ENCODE measurements around the gene GDF2.

Gene GDF2

GRCh38 chr10:47311932-47312662, 10.2 kb upstream of the GDF2 start:
- DNase-seq (ENCODE audit: low read depth in 2 of 2) = peak; percentile 50 to 64

DNA sequence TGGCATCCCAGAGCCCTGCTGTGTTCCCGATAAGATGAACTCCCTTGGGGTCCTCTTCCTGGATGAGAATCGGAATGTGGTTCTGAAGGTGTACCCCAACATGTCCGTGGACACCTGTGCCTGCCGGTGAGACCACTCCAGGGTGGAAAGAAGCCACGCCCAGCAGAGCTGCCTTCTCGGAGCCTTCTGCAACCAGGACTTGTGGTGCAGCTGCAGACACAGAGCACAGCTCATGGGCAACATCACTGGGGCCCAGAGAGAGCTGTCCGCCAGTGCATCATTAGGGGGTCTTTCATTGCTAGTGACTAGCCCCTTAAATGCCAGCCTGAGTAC, 9.6 kb upstream of the GDF2 start:
- DNase-seq (ENCODE audit: low read depth in 2 of 2) = no peak

GRCh38 chr10:47314416-47314970, 7.8 kb upstream of the GDF2 start:
- no peak for DNase-seq (ENCODE audit: low read depth in 2 of 2)

DNA sequence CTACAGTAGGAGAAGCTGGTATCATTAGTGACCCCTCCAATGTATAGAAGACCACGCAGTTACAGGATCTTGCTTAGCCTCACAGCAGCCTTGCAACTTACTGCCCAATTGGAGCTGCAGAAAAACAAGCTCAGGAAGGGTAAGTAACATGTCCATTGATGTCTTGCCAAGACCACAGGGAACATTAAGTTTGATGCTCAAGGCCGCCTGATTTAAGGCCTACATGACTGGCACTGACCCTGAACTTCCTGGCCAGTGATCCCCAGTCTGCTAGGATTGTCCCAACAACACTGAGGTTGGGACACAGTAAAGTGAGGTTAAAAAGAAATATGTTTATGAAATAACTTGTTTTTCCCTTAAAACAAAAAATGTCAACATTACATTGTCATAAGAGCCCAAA, 6.8 kb upstream of the GDF2 start:
- no peak for DNase-seq (ENCODE audit: low read depth in 2 of 2)

- no peak for DNase-seq (ENCODE audit: low read depth in 2 of 2)
Measured at GRCh38 chr10:47316131-47316530, 6.1 kb upstream of the GDF2 start.

DNA sequence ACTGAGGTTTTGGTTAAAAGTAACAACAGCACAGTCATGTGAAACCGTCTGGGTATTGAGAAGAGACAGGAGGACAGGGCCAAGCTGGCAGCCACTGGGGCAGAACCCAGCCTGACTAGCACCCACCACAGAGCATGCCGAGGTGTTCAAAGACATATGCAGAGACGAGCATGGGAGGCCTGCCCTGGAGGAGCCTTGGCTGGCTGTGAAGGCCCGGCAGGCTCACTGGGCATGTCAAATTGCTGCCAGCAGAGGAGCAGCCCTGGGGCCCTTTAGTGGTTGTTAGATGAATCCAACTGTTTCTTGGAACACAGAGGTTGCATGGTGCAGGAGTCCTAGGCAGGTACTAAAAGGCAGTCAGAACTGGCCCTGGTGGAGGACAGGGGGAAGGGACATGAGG, 5.0 kb upstream of the GDF2 start:
- DNase-seq (ENCODE audit: low read depth in 2 of 2) = no peak

DNA sequence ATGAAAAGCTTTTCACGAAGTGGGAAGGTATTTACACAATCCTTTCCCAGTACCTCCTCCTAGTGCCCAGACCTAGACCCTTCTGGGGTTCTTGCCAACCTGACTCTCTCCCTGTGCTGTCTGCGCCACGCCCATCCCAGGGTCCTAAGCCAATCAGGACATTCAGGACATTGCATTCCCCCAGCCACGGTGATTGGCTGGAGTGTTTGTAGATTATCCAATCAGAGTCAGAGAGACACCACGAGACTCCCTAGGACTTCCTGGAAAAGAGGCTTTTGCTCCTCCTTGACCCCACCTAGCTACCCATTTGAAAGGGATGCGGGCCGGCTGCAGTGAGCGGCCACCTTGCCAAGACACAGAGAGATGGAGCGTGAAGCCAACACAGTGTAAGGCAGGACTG, 3.5 kb upstream of the GDF2 start:
- DNase-seq (ENCODE audit: low read depth in 2 of 2) = no peak

DNA sequence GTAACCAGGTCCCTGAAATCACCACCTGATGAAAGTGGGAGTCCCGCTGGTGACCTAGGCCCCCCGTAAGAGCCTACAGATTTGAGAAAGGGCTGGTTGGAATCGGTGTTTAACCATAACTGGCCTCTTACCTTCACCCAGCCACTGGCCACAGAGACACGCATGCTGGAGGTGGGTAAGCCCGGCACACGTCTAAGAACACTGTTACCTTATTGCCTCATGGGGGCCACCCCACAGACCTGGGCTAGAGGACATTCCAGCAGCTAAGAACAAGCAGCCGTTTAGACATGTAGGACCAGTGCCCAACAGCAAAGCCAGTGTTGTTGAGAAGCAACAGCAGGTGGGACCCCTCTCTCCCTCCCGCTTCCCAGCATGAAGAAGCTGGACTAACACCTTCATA, 2.5 kb upstream of the GDF2 start:
- DNase-seq (ENCODE audit: low read depth in 2 of 2) = no peak

DNA sequence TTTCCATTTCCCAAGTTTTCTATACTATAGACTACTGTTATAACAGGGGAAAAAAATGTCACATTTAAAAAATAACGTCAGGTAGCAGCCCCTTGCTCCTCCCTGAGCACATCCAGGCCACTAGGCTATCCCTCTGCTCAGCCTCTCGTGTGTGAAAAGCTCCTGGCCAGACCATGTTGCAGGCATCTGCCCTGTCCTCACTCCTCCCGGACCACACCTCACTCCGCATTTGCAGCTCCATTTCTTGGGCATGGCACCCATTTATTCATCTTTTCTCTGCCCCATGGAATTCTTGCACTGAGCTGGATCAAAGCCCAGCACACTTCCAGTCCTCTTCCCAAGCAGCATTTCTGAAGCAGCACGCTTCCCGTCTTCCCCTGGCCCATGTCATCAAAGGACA, 1.4 kb upstream of the GDF2 start:
- no peak for DNase-seq (ENCODE audit: low read depth in 2 of 2)

DNA sequence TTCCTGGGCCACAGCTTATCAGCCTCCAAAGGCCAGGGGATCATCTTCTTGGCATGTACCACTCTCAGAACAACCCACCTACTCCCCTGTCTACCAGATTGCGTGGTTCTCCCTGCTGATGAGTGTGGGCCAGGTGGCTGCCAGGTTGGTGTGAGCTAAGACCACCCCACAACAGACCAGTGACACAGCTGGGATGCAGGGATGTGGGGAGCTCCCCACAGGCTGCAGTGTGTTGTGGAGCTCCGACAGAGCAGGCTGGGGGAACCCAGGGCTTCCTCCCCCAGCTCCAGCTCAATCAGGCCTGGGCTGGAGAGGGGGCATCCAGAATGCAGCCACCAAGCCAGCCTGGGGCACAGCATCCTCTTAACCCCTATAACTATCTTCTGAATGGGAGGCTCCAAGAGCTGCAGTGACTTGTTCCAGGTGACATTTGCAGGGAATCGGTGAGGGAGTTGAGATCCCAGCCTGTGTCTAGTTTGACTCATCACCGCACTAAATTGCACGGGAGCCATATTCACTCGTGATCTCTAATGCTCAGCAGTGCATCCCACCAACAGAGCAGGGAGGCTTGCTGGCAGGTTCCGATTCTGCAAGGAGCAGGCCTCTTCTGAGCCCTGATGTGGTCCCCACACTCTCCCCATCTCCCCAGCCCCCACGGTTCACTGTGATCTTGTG, 596 bp upstream of the GDF2 start:
- no peak for DNase-seq (ENCODE audit: low read depth in 2 of 2)

- DNase-seq (ENCODE audit: low read depth in 2 of 2) = no peak
Measured at GRCh38 chr10:47323087-47323486, 833 bp downstream of the GDF2 start.

DNA sequence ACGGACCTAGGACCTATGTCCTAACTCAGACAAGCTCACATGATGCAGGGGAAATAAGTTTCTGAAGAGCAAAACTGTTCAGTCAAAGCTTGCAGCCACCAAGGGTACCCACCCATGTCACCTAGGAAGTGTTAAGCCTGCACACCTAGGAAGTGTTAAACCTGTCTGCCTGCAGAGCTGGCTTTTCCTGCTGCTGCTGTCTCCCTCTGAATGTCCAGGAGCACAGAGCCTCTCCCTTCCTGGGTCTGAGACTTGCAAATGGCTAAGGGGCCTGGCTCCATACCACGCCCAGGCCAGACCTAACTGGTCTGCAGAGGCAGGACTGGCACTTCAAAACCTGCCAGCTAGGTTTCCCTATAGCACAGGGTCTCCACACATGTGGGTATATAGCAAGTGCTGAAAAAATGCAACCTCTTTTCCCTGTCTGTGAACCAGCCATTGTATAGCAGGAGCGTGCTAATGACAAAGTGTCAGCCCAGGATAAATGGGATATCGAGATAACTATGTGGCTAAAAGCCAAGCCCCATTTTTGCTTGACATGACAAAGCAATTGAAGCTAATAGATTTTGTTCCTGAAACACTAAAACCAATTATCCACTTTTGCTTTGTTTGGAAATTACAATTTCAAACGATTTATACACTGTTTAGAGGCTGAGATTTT, 1.5 kb downstream of the GDF2 start:
- DNase-seq (ENCODE audit: low read depth in 2 of 2) = no peak

GRCh38 chr10:47325303-47326291, 3.3 kb downstream of the GDF2 start:
- no peak for DNase-seq (ENCODE audit: low read depth in 2 of 2)

DNA sequence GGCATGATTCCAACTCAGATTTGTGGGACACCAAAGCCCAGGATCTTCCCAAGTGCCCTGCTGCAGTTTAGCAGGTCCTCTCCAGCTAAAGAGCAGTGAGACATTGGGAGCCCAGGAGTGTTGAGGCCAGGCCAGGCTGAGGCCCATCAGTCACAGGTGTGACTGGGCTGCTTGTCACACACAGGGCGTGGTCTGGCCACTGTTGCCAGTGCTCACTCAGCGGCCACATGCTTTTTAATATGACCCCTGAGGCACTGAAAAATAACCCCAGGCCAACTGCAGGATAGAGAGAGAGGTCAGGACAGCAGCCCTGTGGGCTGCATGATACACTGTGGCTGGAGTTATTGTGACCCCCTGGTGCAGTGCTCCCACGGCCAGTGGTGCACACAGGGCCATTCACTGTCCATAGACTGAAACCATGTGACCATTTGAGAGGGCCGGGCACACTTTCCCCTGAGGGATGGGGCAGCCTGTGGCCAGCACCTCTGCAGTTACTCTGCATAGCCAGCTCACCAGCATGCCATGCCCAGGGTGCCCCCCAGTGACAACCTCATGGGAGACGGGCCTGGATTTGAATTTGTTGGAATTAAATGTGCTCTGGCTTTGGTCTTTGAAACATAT, 4.2 kb downstream of the GDF2 start:
- DNase-seq (ENCODE audit: low read depth in 2 of 2) = no peak

- DNase-seq (ENCODE audit: low read depth in 2 of 2) = no peak
Measured at GRCh38 chr10:47326927-47327330, 4.7 kb downstream of the GDF2 start.

- DNase-seq (ENCODE audit: low read depth in 2 of 2) = no peak
Measured at GRCh38 chr10:47329855-47330254, 7.6 kb downstream of the GDF2 start.

GRCh38 chr10:47330366-47330765, 8.1 kb downstream of the GDF2 start:
- DNase-seq (ENCODE audit: low read depth in 2 of 2) = no peak

DNA sequence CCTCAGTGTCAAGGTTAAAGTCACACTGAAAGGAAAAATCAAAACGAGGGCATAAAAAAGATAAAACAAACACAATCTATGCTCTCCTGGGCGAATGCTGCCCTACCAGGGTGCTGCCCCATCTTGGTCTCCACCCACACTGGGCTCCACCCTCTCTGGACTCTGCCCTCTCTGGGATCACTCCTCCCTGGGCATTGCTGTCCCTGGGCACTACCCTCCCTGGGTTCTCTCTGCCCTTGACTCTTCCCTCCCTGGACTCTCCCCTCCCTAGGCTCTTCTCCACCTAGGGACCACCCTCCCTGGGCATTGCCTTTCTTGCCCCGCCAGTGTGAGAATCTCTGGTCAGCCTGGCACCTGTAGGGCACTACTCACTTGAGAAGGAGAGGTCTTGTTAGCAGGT, 8.6 kb downstream of the GDF2 start:
- no peak for DNase-seq (ENCODE audit: low read depth in 2 of 2)

DNA sequence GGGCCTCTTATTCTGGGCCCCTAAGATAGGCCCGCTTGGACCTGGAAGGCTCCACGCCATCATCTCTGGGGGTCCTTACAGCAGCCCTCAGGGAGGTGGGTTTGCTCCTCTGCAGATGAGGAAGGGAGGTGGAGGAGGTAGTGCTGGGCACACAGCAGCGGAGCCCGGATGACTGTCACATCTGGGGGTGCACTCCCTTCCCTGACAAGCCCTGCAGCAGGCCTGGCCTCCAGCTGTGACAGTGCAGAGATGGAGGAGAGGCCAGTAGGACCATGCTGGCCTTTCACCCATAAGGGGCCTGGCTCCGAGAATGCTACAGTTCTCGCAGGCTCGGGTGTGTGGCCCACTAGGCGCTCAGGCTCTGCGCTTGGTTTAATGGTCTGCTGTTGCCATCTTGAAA, 9.2 kb downstream of the GDF2 start:
- no peak for DNase-seq (ENCODE audit: low read depth in 2 of 2)

GRCh38 chr10:47331954-47332353, 9.7 kb downstream of the GDF2 start:
- no peak for DNase-seq (ENCODE audit: low read depth in 2 of 2)

DNA sequence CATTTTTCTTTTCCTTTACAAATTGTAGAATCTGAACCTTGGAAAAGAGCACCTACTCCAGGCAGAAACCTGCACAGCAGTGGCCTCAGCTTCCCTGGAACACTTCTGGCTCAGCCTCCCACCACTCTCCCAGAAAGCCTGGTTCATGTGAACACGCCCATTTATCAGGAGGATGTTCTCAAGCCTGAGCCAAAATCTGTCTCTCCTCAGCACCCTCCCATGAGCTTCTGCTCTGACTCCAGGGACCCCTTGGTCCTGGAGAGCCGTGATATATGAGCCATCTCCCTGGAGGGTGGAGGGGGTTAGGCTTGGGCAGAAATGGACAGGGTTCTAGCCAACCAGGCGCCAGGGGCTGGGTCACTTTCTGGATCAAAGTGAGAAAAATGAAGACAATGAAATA, 10.1 kb downstream of the GDF2 start:
- DNase-seq (ENCODE audit: low read depth in 2 of 2) = no peak
